HG03175 (cell line): ENCODE results near the gene MUS81.
A peak's percentile ranks its signal among the peaks of the same experiment; 100 is the strongest.
"Not testable (repeated sequence)": the region's sequence is repeated elsewhere in the genome, so short reads cannot be mapped to it uniquely, and the experiment has no call there.

ENCODE experiments used
- ATAC-seq: cut with Tn5 transposase; IDR thresholded peaks from one replicate; pipeline ENCODE4 v1.9.1; 2021; ENCODE audit warnings: mild to moderate bottlenecking, moderate library complexity; ENCODE audit not compliant: unreplicated experiment

The MUS81 gene, protein sequence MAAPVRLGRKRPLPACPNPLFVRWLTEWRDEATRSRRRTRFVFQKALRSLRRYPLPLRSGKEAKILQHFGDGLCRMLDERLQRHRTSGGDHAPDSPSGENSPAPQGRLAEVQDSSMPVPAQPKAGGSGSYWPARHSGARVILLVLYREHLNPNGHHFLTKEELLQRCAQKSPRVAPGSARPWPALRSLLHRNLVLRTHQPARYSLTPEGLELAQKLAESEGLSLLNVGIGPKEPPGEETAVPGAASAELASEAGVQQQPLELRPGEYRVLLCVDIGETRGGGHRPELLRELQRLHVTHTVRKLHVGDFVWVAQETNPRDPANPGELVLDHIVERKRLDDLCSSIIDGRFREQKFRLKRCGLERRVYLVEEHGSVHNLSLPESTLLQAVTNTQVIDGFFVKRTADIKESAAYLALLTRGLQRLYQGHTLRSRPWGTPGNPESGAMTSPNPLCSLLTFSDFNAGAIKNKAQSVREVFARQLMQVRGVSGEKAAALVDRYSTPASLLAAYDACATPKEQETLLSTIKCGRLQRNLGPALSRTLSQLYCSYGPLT

DNA sequence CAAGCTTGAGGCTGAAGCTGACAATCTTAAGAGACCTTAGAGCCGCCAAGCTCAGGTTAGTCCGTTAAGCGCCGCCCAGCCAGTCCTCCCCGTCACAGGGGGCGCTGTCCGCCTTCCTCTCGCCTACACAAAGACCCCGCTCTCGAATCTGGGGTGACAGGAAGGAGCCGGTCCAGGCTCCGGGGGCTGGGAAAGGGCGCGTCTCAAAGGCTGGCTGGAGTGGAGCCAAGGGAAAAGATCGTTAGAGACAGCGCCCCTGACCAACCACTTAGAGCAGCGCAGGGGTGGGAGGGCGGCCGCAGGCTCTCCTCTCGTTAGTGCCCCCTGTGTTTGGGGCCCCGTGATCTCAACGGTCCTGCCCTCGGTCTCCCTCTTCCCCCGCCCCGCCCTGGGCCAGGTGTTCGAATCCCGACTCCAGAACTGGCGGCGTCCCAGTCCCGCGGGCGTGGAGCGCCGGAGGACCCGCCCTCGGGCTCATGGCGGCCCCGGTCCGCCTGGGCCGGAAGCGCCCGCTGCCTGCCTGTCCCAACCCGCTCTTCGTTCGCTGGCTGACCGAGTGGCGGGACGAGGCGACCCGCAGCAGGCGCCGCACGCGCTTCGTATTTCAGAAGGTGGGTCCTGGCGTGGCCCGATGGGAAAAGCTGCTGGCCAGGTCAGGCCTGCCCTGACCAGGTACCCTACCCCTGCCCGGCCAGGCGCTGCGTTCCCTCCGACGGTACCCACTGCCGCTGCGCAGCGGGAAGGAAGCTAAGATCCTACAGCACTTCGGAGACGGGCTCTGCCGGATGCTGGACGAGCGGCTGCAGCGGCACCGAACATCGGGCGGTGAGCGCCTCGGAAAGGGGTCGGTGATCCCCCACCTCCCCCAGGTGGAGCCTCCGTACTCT lies at the start of gene MUS81:
Gene MUS81, plus strand, starts transcription at position 156 of the 887 bp plus-strand sequence. Its CDS starts 321 bp downstream, at position 477.
- peak; percentile 36 for ATAC-seq

DNA sequence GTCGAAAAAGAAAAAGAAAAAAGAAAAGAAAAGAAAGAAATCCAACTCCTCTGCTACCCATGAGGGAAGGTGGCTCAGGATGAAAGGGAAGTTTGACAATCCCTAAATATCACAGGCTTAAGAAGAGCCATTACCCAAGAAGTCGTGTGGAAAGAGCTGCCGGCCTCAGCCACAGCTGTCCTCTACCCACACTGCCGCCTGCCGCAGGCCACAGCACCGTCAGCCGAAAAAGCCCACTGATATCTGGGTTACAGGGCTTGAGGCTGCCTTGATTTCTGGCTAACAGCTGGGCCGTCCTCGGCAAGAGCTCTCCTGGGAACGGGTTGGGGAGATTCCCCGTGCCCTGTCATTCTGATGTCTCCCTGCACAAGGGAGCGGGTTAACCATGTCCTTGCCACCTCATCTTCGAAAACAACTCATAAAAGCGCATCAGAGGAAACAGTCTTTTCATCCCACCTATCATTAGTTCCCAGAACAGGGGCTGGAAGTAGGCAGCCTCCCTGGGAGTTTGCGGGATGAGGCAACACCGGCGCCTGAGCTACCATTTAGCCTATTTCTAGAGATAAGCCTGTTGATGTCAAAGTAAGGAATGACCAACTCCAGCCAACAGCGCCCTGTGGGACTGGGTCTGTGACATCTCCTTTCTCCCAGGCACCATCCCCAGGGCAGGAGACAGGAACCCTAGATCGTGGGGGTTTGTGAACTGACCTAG lies 48.3 kb upstream of the MUS81 start:
- no peak for ATAC-seq

DNA sequence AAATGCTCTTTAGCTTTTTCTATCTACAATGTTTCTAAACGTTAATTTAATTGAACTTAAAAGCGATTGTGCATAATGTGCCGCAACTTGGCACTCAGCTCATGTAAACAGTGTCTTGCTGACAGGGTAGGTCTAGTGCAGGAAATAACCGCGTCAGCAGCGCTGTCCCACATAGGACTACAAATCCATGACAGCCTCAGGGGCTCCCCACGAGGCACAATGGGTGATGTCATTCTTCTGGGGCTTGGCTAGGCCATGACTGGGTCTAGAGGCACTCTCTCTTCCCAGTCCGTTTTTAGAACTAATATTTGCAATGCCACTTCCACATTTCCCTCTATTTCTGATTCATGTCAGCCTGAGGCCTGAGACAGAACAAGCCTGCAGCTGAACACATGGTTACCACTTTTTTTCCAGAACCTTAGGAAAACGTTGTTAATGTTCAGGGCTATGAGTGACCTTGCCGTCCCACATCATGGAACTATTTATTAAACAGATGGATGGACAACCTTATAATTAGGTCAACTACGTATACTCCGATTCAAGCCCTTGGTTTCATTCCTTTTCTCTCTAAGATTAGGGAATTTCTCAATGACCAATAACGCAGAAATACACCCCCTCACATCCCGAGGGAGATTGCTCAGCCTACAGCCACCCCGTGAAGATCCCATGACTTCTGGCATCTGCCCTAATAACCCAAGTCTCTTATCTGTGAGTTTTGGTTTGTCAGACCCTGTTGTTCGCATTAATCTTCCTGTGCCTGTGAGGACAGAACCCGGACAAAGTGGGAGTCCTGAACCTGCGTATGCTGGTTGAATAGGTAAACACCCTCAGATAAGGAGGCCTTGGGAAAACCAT lies 45.9 kb upstream of the MUS81 start:
- ATAC-seq: no peak

DNA sequence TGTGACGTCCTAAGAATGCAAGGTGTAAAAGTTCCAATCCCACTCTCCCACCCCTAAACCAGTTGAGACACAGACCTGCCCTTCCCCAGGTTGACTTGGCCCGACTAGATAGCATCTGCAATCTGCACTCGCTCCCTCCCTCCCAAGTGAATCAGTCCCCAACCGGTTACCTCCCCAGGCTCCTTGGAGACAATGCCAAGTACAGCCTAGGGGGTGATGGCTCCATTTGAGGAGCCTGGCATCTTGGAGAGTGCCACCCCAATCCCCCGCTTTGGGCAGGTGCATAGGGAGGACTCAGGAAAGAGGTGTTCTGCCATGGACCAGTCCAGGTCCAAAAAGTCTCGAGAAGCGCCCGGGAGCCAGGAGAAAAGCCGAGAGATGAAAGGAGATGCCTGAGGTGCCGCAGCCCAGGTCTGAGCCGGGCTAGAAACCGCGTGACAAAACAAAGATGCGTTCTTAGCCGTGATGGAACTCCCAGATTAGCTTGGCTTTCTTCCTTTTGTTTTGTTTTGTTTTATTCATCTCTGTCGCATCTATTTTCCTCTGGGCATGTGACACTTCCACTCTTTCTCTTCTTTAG lies 45.2 kb upstream of the MUS81 start:
- ATAC-seq: no peak

DNA sequence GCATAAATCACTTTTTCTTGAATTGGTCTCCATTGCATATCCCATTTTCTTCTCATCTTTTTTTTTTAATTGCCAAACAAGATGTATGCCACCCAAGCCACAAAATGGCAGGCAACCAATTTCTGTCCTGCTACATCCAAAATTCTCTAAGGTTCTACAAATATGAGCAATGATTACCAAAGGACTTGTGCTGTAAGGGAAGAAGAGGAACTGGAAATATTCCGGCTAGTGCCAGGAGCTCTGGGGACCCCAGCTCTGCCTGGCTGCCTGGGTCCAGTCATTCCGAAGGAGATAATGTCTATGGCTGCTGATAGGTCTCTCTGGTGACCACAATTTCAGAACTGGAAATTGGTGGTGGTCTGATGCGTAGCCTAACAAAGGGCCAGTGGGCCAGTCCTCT lies 43.5 kb upstream of the MUS81 start:
- no peak for ATAC-seq

DNA sequence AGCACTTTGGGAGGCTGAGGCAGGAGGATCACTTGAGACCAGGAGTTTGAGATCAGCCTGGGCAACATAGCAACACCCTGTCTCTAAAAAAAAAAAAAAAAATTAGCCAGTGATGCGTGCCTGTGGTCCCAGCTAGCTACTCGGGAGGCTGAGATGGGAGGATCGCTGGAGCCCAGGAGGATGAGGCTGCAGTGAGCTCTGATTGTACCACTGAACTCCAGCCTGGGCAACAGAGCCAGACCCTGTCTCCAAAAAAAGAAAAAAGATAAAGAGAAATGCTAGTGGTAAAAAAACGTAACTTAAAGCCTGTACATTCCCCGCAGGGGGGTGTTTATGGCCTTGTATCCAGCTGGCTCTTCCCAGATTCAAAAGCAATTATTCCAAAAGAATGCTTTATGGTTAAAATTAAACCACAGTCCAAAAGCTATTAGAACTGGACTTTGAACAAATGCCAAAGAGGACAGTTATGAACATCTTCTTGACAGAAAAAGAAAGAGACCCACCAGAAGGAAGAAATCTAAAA lies 42.9 kb upstream of the MUS81 start:
- no peak for ATAC-seq

DNA sequence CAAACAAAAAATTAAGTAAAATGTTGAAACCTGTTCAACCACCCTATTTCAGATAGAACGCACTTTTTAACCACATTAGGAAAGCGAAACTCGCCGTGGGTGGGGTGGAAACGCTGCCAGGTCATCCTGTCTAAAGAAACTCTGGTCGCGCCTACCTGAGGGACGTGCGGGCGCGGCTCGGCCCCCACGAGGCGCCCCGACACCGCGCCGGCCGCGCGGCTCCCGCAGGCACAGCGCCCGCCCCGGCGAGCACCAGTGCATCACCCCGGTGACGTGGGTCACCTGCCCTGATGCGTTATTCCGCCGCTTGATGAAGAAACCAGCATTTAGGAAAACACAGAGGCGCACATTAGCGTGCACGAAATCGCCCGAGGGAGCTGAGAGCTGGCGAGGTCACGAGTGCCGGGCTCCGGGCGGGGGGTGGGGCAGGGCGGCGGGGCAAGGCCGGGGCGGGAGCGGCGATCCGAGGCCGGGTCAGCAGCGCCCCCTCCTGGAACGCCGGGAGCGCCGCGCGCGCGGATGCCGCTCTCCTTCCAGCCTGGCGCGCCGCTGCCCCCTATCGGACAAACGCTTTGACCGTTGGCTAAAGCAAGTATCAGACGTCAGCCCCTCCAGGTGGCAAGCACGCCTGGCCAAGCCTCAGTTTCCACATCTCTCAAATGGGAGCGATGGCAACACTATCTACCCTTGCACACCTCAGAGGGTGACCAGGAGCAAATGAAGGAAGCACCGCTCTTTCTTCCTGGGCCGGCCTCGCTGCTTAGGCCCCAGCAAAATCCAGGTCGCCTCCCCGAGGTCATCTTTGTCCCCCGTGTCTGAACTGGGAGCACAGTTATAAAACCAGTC lies 42.2 kb upstream of the MUS81 start:
- ATAC-seq: peak; percentile 72

DNA sequence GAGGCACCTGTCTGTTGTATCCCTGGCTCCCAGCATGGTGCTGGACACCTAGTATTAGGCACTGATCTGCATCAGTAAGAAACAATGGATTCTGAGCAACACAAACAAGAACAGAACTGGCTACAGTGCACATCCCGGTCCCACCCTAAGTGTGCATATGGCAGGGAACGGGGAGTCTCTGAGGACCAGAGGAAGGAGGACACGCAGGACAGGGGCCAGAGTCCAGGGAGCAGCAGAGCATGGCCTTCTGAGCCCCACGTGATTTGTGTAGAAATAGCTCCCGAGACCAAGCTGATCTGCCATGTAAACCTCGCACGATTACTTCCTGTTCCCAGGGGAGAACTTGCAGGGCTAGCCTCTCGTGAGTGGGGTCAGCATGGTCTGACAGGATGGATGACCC lies 39.1 kb upstream of the MUS81 start:
- no peak for ATAC-seq

DNA sequence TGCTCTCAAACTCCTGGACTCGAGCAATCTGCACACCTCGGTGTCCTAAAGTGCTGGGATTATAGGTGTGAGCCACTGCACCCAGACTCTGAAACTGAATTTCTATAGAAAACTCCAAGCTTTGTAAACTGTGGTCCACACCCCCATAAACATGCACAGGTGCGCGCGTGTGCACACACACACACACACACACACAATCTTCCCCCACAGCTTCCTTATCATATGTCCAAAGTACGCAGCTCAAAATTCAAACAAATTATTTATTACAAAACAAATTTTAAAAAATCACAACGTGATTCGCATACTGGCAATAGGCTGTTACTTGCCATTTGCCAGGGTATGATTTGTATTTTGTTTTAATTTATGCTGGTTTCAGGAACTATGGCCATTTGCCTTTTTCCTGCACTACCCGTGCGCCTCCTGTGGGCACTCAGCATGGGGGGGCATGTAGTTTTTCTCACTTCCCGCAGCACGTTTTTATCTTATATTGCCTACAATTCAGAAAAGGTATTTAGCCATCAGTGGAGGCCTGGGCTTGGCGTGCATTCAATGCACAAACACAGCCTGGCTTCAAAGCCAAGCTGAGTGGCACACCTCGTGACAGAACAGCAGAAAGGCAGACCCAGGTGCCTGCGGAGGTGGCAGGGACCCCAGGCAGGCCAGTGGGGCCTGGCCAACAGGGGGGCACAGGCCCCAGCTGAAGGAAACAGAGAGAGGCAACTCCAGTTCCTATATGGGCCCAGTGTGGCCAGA lies 37.3 kb upstream of the MUS81 start:
- no peak for ATAC-seq

DNA sequence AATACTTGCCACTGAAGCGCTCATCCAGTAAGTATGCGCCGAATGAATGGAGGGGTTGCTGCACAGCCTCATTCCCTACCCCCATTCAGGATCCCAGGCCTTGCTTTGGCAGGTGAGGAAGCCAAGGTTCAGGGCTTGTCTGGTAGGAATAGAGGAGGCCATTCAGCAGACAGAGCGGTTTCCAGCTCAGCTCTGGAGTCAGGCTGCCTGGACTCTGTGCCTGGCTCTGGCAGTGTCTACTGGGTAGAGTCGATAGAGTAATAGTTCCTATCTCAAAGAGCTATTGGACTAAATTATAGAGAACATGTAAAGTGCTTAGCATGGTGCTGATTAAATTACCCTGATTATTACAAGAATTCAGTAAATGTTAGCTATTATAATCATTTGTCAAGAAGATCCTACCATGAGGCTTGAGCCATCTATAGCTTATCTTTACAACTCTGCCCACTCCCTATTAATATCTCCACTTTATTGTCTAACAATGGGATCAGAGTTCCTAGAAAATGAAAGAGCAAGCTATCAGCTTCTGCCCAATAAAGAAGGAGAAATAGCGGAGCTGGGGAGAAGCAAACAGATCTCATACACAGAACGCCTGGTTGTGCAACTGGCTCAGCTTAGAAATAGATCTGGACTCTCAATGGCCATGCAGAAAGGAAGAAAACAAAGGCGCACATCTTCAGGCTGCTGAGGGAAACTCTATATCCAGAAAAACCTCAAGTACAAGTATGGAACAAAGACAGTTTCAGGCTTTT lies 33.1 kb upstream of the MUS81 start:
- no peak for ATAC-seq

DNA sequence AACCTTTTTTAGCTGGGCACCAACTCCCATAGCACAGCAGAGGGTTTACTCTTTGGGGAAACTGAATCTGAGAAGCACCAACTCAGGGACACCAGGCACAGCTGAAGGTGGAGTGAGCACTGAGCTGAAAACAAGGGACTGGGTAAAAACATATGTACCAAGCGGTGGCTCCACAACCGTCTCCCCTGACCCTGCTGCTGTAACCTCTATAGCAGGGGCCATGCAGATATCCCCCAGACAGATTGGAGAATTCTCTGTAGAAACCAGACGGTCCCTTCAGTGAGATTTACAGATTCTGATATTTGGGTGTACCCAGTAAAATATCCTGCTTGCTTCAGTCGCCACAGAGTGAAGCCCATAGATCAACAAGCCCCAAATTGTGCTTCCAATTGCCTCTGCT lies 30.8 kb upstream of the MUS81 start:
- no peak for ATAC-seq

DNA sequence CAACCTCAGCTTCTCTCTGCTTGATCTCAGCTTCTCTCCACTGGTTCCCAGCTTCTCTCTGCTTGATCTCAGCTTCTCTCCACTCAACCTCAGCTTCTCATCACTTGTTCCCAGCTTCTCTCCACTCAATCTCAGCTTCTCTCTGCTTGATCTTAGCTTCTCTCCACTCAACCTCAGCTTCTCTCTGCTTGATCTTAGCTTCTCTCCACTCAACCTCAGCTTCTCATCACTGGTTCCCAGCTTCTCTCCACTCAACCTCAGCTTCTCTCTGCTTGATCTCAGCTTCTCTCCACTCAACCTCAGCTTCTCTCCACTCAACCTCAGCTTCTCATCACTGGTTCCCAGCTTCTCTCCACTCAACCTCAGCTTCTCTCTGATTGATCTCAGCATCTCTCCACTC lies 28.0 kb upstream of the MUS81 start:
- not testable (repeated sequence) for ATAC-seq

DNA sequence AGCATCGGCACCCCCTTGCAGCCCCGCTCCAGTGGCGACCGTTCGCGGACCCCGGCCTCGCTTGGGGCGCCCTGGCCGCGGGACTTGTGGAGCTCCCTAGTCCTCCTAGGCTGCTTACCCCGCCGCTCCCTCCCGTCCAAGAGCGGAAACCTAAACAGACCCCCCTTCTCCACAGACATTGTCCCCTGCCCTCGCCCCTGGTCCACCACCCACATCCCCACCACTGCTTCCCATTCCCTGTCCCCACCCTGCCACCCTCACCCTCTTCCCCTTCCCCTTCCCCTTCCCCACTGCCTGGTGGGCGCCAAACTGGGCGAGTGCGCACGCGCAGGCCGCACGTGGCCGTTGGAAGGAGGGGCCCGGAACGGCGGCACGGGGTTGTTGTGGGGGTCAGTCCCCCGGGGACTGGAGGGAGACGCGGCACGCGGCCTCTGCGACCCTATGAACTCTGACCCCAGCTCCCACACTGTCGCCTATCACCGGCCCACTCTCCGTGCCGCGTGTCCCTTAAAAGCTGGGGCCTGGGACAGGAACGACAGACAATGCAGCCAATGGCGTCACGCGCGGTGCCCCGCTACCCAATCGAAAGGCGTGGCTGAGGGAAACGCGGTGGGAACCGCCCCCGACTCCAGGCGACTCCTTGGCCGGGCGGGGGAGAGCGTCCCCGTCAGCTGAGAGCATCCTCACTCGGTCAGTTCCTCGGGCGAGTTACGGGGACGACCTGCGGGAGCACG lies 26.8 kb upstream of the MUS81 start, which contains the start of gene SNX32:
Gene SNX32, plus strand, starts transcription at position 667 of the 734 bp plus-strand sequence. CDS start 103 bp downstream, outside the sequence.
- ATAC-seq: peak; percentile 95

DNA sequence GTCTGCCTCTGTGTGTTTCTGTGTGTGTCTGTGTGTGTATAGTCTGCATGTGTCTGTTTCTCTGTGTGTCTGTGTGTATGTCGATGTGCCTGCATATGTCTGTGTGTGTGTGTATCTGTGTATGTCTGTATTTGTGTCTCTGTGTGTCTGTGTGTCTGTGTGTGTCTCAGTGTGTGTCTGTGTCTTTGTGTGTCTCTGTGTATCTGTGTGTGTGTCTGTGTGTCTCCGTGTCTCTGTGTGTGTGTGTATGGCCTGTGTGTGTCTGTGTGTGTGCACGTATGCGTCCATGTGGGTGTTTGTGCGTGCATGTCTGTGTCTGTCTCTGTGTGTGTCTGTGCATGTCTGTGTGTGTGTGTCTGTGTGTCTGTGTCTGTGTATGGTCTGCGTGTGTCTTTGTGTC lies 26.0 kb upstream of the MUS81 start:
- ATAC-seq: no peak

DNA sequence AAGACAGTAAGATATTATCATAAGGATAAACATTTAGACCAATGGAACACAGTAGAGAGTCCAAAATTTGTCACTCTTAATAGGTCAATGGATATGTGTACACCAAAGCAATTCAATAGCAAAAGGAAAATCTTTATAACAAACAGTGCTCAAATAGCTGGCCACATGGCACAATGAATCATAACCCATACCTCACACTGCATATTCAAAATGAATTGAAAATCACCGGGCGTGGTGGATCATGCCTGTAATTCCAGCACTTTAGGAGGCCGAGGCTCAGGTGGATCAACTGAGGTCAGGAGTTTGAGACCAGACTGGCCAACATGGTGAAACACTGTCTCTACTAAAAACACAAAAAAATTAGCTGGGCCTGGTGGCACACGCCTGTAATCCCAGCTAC lies 18.1 kb upstream of the MUS81 start:
- ATAC-seq: no peak

DNA sequence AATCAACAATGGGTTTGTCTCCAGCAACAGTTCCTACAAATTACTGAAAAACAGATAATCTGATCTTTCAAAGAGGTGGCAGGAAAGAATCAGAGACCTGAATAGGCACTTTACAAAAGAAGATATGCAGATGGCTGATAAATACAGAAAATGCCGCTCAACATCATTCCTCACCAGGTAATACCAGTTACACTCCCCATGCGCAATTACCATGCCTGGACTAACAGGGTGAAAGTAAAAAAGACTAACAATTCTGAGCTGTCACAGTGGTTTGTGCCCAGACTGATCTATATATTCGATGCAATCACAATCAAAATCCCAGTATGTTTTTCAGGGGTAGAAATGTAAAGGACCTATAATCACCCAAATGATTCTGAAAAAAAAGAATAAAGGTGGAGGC lies 16.4 kb upstream of the MUS81 start:
- no peak for ATAC-seq
